ENCODE measurements around the gene EFCC1.

EFCC1 gene

DNA sequence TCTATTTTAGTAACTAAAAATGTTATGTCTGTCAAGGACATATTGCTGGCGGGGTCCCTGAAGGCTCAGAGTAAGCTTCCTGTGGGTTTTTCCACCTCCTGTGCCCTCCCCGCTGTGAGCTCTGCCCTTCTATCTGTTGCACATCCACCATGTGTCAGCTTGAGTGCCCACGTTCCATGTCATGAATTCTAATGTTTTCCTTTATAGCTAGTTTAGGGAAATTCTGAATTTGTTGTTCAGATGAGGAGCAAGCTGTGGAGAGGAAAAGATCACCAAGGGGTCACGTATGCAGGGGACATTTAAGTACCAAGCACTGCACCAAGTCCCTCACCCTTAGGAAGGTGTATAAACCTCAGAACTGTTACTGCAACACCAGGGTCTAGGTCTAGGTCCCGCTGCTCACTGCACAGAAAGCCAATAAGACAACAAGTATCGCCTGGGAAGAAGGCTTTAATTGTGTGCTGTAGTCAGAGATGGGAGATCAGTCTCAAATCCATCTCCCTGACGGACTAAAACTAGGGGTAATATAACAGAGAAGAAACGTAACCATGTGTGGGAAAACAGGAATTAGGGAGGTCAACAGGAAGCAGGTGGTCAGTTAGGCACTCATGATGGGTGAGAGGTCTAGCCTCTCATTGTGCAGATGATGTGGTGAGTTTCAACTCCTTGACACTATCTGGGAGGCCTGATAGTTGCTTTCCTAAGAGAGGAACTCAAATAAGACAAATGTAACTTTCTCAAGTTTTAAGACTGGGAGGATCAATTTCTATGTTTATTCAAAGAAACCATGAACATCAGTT lies 69.2 kb downstream of the EFCC1 start:
- intact Hi-C loops (cut with DNase I; ENCODE audit: low total_unique reads): no loop called here
- DNase-seq: no peak
- Histone ChIP-seq H3K36me3 (no peaks in the 10 kb centered on the region), H3K27ac (peak overlapping the region in 1 of 2 donors; percentile 36), H3K27me3 (no peaks in the 10 kb centered on the region), H3K4me3 (no peak overlapping the region), H3K4me1 (peaks cover 0 to 14% (median 6%) of the 10 kb centered on the region in 4 donors), H3K9me3 (no peaks in the 10 kb centered on the region)
- TF ChIP-seq, protein P1, sequence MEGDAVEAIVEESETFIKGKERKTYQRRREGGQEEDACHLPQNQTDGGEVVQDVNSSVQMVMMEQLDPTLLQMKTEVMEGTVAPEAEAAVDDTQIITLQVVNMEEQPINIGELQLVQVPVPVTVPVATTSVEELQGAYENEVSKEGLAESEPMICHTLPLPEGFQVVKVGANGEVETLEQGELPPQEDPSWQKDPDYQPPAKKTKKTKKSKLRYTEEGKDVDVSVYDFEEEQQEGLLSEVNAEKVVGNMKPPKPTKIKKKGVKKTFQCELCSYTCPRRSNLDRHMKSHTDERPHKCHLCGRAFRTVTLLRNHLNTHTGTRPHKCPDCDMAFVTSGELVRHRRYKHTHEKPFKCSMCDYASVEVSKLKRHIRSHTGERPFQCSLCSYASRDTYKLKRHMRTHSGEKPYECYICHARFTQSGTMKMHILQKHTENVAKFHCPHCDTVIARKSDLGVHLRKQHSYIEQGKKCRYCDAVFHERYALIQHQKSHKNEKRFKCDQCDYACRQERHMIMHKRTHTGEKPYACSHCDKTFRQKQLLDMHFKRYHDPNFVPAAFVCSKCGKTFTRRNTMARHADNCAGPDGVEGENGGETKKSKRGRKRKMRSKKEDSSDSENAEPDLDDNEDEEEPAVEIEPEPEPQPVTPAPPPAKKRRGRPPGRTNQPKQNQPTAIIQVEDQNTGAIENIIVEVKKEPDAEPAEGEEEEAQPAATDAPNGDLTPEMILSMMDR (IDR thresholded peaks at IDR 0.05): no peak

DNA sequence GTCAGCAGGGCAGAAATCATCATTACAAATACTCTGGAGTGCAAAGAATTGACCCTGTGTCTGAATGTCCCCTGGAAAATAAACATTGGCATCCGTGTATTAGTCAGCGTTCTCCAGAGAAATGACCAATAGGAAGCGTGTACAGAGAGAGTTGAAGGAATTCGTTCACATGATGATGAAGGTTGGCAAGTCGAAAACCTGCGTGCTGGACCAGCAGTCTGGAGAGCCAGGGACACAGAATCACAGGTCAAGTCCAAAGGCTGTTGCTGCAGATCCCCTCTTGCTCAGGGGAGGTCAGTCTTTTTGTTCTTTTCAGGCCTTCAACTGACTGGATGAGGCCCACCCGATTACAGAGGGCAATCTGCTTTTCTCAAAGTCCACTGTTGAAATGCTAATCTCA lies 76.1 kb downstream of the EFCC1 start:
- Histone ChIP-seq H3K9me3 (no peaks in the 10 kb centered on the region), H3K4me3 (no peak overlapping the region), H3K4me1 (peaks cover 0 to 10% (median 0%) of the 10 kb centered on the region in 4 donors), H3K27ac (peak overlapping the region; percentile 17 to 43), H3K36me3 (no peaks in the 10 kb centered on the region), H3K27me3 (no peaks in the 10 kb centered on the region)
- intact Hi-C loops (cut with DNase I; ENCODE audit: low total_unique reads): no loop called here
- TF ChIP-seq, protein P1 (IDR thresholded peaks at IDR 0.05): no peak
- no peak for DNase-seq

DNA sequence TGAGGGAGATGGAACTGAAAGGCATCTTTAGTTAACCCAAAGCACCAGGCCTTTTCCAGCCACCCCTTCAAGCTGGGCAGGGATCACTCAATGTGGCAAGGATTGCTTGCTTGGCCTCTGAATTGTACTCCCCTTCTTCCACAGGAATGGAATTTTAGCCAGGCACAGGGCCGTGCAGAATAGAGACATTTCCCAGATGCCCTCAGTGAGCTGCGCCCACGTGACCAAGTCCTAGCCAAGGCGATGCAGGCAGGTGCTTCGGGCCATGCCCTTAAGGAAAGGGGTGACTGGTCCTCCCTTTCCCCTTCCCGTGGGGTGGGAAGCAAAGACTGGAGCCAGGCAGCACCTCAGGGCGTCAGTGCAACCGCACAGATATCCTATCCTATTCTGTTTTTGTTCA lies 77.4 kb downstream of the EFCC1 start:
- Histone ChIP-seq H3K27ac (no peak overlapping the region), H3K4me3 (no peak overlapping the region), H3K9me3 (no peaks in the 10 kb centered on the region), H3K27me3 (no peaks in the 10 kb centered on the region), H3K36me3 (no peaks in the 10 kb centered on the region), H3K4me1 (peaks cover 0 to 10% (median 0%) of the 10 kb centered on the region in 4 donors)
- DNase-seq: no peak
- TF ChIP-seq, protein P1 (IDR thresholded peaks at IDR 0.05): no peak
- intact Hi-C loops (cut with DNase I; ENCODE audit: low total_unique reads): no loop called here

DNA sequence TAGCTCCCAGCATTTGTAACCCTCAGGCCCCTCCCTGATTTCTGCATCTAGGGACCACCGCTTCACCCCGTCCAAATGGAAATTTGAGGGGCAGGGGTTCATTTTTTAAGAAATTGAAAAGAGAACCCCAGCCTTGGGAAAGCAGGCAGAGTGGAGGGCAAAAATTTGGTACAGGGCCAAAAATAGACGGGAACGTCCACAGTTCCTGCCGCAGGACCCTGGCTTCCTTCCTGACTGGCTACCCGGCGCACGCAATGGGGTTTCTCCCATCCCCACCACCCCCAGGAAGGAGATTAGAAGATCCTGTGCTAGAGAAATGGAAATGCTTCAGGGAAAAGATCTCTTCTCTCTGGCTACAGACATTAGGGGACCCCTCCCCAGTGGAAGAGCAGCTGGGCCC lies 80.4 kb downstream of the EFCC1 start:
- TF ChIP-seq, protein P1 (IDR thresholded peaks at IDR 0.05): no peak
- no peak for DNase-seq
- Histone ChIP-seq H3K4me1 (peaks cover 0 to 15% (median 2%) of the 10 kb centered on the region in 4 donors), H3K9me3 (no peaks in the 10 kb centered on the region), H3K36me3 (no peaks in the 10 kb centered on the region), H3K27me3 (no peaks in the 10 kb centered on the region), H3K27ac (no peak overlapping the region), H3K4me3 (no peak overlapping the region)
- intact Hi-C loops (cut with DNase I; ENCODE audit: low total_unique reads): no loop called here

DNA sequence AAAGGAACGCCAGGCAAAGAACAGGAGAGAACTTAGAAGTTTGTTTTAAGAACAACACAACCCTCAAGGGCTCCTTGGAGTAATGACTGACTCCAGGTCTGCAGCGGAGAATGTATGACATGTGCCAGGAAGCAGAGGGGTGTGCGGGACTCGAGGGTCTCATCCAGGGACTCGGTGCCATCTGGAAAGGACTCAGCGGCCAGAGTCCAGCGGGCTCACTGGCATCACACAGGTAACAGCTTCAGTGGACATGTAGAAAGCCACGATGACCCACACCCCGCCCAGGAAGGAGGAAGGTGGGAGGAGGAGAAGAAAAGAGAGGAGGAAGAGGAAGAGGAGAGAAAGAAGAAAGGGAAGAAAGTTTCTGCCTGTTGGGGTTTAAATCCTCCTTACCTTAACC lies 80.9 kb downstream of the EFCC1 start:
- H3K4me1 ChIP-seq: peaks cover 2 to 16% (median 8%) of the 10 kb centered on the region in 4 donors
- TF ChIP-seq, protein P1 (IDR thresholded peaks at IDR 0.05): no peak
- H3K36me3 ChIP-seq: no peaks in the 10 kb centered on the region
- intact Hi-C loops (cut with DNase I; ENCODE audit: low total_unique reads): no loop called here
- H3K9me3 ChIP-seq: no peaks in the 10 kb centered on the region
- H3K4me3 ChIP-seq: no peak overlapping the region
- DNase-seq: no peak
- no peaks in the 10 kb centered on the region for H3K27me3 ChIP-seq
- no peak overlapping the region for H3K27ac ChIP-seq
